Measurements from ENCODE around the gene SBF2.
A peak's percentile ranks its signal among the peaks of the same experiment; 100 is the strongest.
"Not testable (repeated sequence)": the region's sequence is repeated elsewhere in the genome, so short reads cannot be mapped to it uniquely, and the experiment has no call there.

SBF2 gene

DNA sequence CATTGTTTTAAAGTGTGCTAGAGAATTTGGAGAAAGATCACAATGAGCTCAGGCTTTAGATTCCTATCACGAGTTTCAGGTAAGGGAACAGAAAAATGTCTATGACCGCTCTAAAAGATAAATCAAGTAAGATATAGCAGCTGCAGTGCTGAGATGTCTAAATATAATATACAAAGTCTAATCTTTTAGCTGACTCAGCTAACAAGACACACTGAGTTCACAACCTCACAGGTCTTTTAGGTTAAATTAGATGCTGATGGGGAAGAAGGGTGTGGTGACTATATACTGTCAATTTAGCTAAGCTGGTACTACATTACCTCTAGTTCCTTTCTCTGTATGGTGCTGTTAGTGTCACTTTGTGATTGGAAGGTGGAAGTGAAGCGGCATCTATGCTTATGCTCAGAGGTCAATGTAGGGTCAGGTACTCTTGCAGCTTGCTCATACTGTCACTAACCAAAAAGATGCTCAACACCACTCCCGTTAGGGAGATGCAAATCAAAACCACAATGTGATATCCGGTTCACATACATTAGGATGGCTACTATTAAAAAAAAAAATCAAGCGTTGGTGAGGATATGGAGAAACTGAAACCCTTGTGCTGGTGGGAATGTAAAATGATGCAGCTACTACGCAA is 346.7 kb downstream of the SBF2 start:
- peak; percentile 80 for FAIRE-seq
- TF ChIP-seq SPI1 (IDR thresholded peaks at IDR 0.05; ENCODE audit: low read depth, low read length) (peak; percentile 27; the same call in 1 of the 2 replicates), POLR2AphosphoS5 (IDR thresholded peaks at IDR 0.05; ENCODE audit: low read depth, low read length) (no peak), POU2F2 (IDR thresholded peaks at IDR 0.05; ENCODE audit: low read depth, low read length) (peak; percentile 65; the same call in 1 of the 2 replicates)
- DNase-seq (ENCODE audit: insufficient read length, low spot score), result no peak

GRCh38 chr11:9945680-9946079 is 348.3 kb downstream of the SBF2 start:
- DNase-seq (ENCODE audit: insufficient read length, low spot score); FAIRE-seq: not testable (repeated sequence)

DNA sequence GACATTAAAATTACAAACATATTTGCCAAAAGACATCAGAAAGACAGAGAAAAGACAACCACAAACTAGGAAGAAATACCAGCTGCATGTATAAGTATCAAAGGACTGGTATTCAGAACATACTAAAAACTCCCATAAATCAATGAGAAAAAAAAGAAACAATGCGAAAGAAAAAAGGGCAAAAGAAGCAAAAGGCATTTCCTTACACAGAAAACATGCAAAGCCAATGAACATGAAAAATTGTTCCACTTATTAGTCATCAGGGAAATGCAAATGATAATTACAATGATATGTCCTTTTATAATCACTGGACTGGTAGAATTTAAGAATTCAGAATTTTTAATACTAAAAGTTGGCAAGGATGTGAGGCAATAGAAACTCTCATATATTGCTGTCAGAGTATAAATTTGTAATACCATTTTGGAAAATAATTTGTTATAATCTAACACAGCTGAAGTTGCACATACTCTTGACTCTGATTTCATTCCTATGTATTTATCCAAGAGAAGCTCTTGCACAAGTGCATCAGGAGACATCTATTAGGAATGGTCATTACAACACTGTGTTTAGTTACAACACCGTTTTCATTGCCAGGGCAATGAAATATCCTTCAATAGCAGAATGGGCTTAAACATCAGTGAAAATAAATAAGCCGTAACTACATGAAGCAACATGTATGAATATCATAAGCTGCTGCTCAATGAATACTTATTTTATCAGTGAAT is 350.5 kb downstream of the SBF2 start:
- no peak for FAIRE-seq
- no peak for DNase-seq (ENCODE audit: insufficient read length, low spot score)
- TF ChIP-seq TAF1 (IDR thresholded peaks at IDR 0.05; ENCODE audit: low read depth, low read length), result no peak
- TF ChIP-seq SPI1 (IDR thresholded peaks at IDR 0.05; ENCODE audit: low read depth, low read length), result no peak
- TF ChIP-seq POLR2A (IDR thresholded peaks at IDR 0.05; ENCODE audit: low read depth, low read length), result no peak
- TF ChIP-seq POLR2AphosphoS5 (IDR thresholded peaks at IDR 0.05; ENCODE audit: low read depth, low read length), result no peak
- TF ChIP-seq PAX5 (IDR thresholded peaks at IDR 0.05; ENCODE audit: insufficient read depth, low read length, severe bottlenecking), result no peak
- no peak for TF ChIP-seq POU2F2 (IDR thresholded peaks at IDR 0.05; ENCODE audit: low read depth, low read length)

DNA sequence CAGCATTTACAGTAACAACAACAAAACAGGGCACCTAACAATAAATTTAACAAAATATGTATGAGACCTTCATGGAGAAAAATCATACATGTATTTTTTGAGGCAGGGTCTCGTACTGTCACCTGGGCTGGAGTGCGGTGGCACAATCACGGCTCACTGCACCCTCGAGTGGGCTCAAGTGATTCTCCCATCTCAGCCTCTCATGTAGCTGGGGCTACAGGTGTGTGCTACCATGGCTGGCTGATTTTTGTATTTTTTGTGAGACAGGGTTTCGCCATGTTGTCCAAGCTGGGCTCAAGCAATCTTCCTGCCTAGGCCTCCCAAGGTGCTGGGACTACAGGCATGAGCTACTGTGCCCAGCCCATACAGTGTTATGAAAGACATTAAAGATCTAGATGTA is 352.0 kb downstream of the SBF2 start:
- DNase-seq (ENCODE audit: insufficient read length, low spot score), result no peak
- no peak for FAIRE-seq
- no peak for TF ChIP-seq POU2F2 (IDR thresholded peaks at IDR 0.05; ENCODE audit: low read depth, low read length)
- TF ChIP-seq SPI1 (IDR thresholded peaks at IDR 0.05; ENCODE audit: low read depth, low read length), result no peak

- FAIRE-seq; DNase-seq (ENCODE audit: insufficient read length, low spot score): not testable (repeated sequence)
Observed at GRCh38 chr11:9939150-9939549, 354.9 kb downstream of the SBF2 start.

DNA sequence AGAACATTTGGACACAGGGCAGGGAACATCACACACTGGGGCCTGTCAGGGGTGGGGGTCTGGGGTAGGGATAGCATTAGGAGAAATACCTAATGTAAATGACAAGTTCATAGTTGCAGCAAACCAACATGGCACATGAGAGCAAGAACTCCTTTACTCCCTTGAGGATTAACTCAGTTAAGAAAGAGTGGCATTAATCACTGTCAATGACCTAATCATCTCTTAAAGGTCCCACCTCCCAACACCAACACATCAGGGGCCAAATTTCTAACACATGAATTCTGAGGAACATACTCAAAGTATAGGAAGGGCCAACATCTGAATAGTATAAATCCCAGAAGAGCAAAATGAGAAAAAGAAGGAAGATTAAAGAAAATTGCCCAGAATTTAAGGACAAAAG is 357.3 kb downstream of the SBF2 start:
- TF ChIP-seq POLR2AphosphoS5 (IDR thresholded peaks at IDR 0.05; ENCODE audit: low read depth, low read length) (no peak), PAX5 (IDR thresholded peaks at IDR 0.05; ENCODE audit: insufficient read depth, low read length, severe bottlenecking) (no peak), TAF1 (IDR thresholded peaks at IDR 0.05; ENCODE audit: low read depth, low read length) (no peak), POLR2A (IDR thresholded peaks at IDR 0.05; ENCODE audit: low read depth, low read length) (no peak), SPI1 (IDR thresholded peaks at IDR 0.05; ENCODE audit: low read depth, low read length) (no peak), POU2F2 (IDR thresholded peaks at IDR 0.05; ENCODE audit: low read depth, low read length) (no peak)
- FAIRE-seq (no peak), DNase-seq (ENCODE audit: insufficient read length, low spot score) (no peak)

- not testable (repeated sequence) for DNase-seq (ENCODE audit: insufficient read length, low spot score); FAIRE-seq
Observed at GRCh38 chr11:9932843-9933242, 361.2 kb downstream of the SBF2 start.

DNA sequence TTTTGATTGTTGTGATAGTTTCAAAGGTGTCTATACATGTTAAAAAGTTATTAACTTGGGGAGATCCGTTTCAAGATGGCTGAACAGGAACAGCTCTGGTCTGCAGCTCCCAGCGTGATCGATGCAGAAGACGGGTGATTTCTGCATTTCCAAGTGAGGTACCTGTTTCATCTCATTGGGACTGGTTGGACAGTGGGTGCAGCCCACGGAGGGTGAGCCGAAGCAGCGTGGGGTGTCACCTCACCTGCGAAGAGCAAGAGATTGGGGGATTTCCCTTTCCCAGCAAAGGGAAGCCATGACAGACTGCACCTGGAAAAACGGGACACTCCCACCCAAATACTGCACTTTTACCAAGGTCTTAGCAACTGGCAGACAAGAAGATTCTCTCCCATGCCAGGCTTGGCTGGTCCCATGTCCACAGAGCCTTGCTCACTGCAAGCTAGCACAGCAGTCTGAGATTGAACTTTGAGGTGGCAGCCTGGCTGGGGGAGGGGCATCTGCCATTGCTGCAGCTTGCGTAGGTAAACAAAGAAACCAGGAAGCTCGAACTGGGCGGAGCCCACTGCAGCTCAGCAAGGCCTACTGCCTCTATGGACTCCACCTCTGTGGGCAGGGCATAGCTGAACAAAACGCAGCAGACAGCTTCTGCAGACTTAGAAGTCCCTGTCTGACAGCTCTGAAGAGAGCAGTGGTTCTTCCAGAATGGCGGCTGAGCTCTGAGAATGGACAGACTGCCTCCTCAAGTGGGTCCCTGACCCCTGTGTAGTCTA is 363.3 kb downstream of the SBF2 start:
- not testable (repeated sequence) for FAIRE-seq; DNase-seq (ENCODE audit: insufficient read length, low spot score)

DNA sequence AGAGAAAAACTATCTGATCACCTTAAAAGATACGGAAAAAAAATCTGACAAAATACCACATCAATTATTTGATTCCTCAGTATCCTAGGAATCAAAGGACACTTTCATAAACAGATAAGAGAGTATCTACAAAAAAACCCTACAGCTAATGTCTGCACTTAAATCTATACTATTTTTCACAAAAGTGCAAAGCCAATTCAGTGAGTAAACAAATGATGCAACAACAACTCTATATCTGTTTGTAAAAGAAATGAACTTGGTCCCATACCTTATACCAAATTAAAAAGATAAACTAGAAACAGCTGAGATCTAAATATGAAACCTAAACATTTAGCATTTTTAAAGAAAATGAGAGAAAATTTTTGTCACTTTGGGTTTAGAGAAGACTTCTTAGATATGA is 366.3 kb downstream of the SBF2 start:
- TF ChIP-seq POLR2AphosphoS5 (IDR thresholded peaks at IDR 0.05; ENCODE audit: low read depth, low read length) (no peak), POU2F2 (IDR thresholded peaks at IDR 0.05; ENCODE audit: low read depth, low read length) (no peak), SPI1 (IDR thresholded peaks at IDR 0.05; ENCODE audit: low read depth, low read length) (no peak), TAF1 (IDR thresholded peaks at IDR 0.05; ENCODE audit: low read depth, low read length) (no peak), PAX5 (IDR thresholded peaks at IDR 0.05; ENCODE audit: insufficient read depth, low read length, severe bottlenecking) (no peak), POLR2A (IDR thresholded peaks at IDR 0.05; ENCODE audit: low read depth, low read length) (no peak)
- FAIRE-seq (no peak), DNase-seq (ENCODE audit: insufficient read length, low spot score) (no peak)

DNA sequence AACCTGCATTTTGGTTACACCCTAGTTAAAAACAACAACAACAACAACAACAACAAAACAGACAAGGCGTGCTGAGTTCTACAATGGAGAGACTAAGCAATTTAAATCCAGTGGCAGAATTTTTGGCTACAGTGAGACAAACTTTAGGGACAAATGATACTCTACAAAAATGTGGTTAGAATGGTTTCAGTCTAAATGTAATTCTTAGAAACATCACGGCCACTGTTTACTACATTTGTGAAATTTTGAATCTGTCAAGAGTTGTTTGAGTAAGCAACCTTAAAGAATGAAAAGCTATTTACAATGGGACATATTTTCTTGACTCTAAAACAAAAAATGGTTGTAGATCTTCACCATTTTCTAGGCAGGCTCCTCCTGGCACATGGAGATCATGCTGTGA is 370.7 kb downstream of the SBF2 start:
- no peak for TF ChIP-seq PAX5 (IDR thresholded peaks at IDR 0.05; ENCODE audit: insufficient read depth, low read length, severe bottlenecking)
- no peak for TF ChIP-seq POLR2AphosphoS5 (IDR thresholded peaks at IDR 0.05; ENCODE audit: low read depth, low read length)
- no peak for TF ChIP-seq SPI1 (IDR thresholded peaks at IDR 0.05; ENCODE audit: low read depth, low read length)
- TF ChIP-seq TAF1 (IDR thresholded peaks at IDR 0.05; ENCODE audit: low read depth, low read length), result no peak
- no peak for TF ChIP-seq POU2F2 (IDR thresholded peaks at IDR 0.05; ENCODE audit: low read depth, low read length)
- TF ChIP-seq POLR2A (IDR thresholded peaks at IDR 0.05; ENCODE audit: low read depth, low read length), result no peak
- DNase-seq (ENCODE audit: insufficient read length, low spot score) (no peak), FAIRE-seq (no peak)

DNA sequence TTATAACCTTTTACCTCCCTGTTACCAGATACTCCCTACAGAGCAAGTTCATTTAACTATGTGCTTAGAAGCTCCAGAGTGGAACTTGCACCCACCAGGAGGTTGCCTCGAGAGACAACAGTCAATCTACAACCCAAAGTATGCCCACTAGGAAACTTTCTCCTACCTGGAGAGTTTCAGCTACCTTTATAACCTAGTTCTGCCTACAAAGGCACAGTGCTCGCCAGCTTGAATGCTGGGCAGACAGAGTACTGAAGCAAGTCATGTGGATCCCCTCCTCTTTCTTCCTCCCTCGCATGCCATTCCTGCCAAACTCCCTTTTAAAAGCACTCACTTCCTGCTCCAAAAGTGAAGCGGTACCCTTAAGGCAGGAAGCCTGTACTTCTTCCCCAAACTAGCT is 371.2 kb downstream of the SBF2 start:
- no peak for DNase-seq (ENCODE audit: insufficient read length, low spot score)
- FAIRE-seq, result no peak
- no peak for TF ChIP-seq POLR2AphosphoS5 (IDR thresholded peaks at IDR 0.05; ENCODE audit: low read depth, low read length)
- TF ChIP-seq PAX5 (IDR thresholded peaks at IDR 0.05; ENCODE audit: insufficient read depth, low read length, severe bottlenecking), result no peak
- TF ChIP-seq SPI1 (IDR thresholded peaks at IDR 0.05; ENCODE audit: low read depth, low read length), result no peak
- no peak for TF ChIP-seq POLR2A (IDR thresholded peaks at IDR 0.05; ENCODE audit: low read depth, low read length)
- no peak for TF ChIP-seq TAF1 (IDR thresholded peaks at IDR 0.05; ENCODE audit: low read depth, low read length)
- TF ChIP-seq POU2F2 (IDR thresholded peaks at IDR 0.05; ENCODE audit: low read depth, low read length), result no peak
